Karpas-422 (cell line): ENCODE measurements around the gene RSF1. TPM values are rescaled to one million over a fixed set of nuclear protein-coding genes. Genes with fewer than 3 reads are reported as not detected.

Experiments
- DNase-seq: peaks from one replicate; pipeline ENCODE4 v3.0.0-alpha.2; 2015
- H2AFZ ChIP-seq: fragments of 200-600 bp; sonication (generic); 2 replicates; pipeline ENCODE4 v1.6.1; 2014; ENCODE audit warnings: antibody characterized with exemption, low read length, mixed read lengths
- H3K27ac ChIP-seq: fragments of 200-600 bp; sonication (generic); 2 replicates; pipeline ENCODE4 v1.5.1; 2014; ENCODE audit warnings: mild to moderate bottlenecking, low read length, moderate library complexity
- H3K27me3 ChIP-seq: fragments of 200-600 bp; sonication (generic); 2 replicates; pipeline ENCODE4 v1.6.1; 2014; ENCODE audit warnings: low read length, mixed read lengths
- H3K36me3 ChIP-seq: fragments of 200-600 bp; sonication (generic); 2 replicates; pipeline ENCODE4 v1.6.1; 2014; ENCODE audit warnings: low read length, mixed read lengths; ENCODE audit not compliant: insufficient read depth
- H3K4me1 ChIP-seq: fragments of 200-600 bp; sonication (generic); 2 replicates; pipeline ENCODE4 v1.6.1; 2014; ENCODE audit warnings: mild to moderate bottlenecking, low read length, mixed read lengths
- H3K4me2 ChIP-seq: fragments of 200-600 bp; sonication (generic); 2 replicates; pipeline ENCODE4 v1.6.1; 2014; ENCODE audit warnings: low read length, low read depth, mild to moderate bottlenecking; ENCODE audit not compliant: poor library complexity, severe bottlenecking
- H3K4me3 ChIP-seq: fragments of 200-600 bp; sonication (generic); 2 replicates; pipeline ENCODE4 v1.5.1; 2014; ENCODE audit warnings: mild to moderate bottlenecking, antibody characterized with exemption, low read length, mixed read lengths
- H3K79me2 ChIP-seq: fragments of 200-600 bp; sonication (generic); 2 replicates; pipeline ENCODE4 v1.6.1; 2014; ENCODE audit warnings: mild to moderate bottlenecking, low read length, mixed read lengths
- H3K9ac ChIP-seq: fragments of 200-600 bp; sonication (generic); 2 replicates; pipeline ENCODE4 v1.6.0; 2014; ENCODE audit warnings: low read length
- H3K9me2 ChIP-seq: fragments of 200-600 bp; sonication (generic), shearing (Covaris generic); replicated peaks from 2 replicates; pipeline ENCODE4 v1.6.0; 2014; ENCODE audit warnings: mild to moderate bottlenecking, low read length, moderate library complexity; ENCODE audit not compliant: insufficient read depth
- H3K9me3 ChIP-seq: fragments of 300-700, 200-600 bp; sonication (generic); 2 replicates; pipeline ENCODE4 v1.6.1; 2014; ENCODE audit warnings: low read length, mixed read lengths
- H4K20me1 ChIP-seq: fragments of 200-600 bp; sonication (generic); 2 replicates; pipeline ENCODE4 v1.6.1; 2014; ENCODE audit warnings: mild to moderate bottlenecking, antibody characterized with exemption, low read length, low read depth; ENCODE audit not compliant: insufficient read depth
- total RNA-seq: library from RNA; depleted of rRNA; stranded (reverse); fragments of >200 nt; shearing (Covaris generic); gene quantifications from 2 replicates; pipeline ENCODE4 v1.2.3, GENCODE V29; 2014; ENCODE audit warnings: low replicate concordance

The RSF1 gene
- total RNA-seq, 1 experiment from 2014 or later, result 45.1 TPM

DNA sequence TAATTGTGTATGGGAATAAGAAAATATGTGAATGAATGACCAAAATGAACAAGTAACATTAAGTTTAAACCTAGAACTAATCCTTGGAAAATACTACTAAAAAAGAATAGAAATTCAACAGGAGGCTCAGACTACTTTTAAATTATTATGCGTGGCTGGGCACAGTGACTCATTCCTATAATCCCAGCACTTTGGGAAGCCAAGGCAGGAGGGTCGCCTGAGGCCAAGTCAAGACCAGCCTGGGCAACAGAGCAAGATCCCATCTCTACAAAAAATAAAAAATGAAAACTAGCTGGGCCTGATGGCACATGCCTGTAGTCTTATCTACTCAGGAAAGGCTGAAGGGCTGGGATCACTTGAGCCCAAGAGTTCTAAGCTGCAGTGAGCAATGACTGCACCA, 97.5 kb downstream of the RSF1 start:
- H4K20me1 ChIP-seq, result no peaks in the 10 kb centered on the region
- H2AFZ ChIP-seq, result no peak overlapping the region
- DNase-seq, result no peak
- H3K4me3 ChIP-seq, result no peak overlapping the region
- peaks cover 19% of the 10 kb centered on the region for H3K4me1 ChIP-seq
- no peak overlapping the region for H3K9ac ChIP-seq
- H3K27ac ChIP-seq, result no peak overlapping the region
- no peaks in the 10 kb centered on the region for H3K9me2 ChIP-seq
- no peaks in the 10 kb centered on the region for H3K9me3 ChIP-seq
- H3K36me3 ChIP-seq, result peaks cover 32% of the 10 kb centered on the region; the same call in 1 of the 2 replicates
- peaks cover 83% of the 10 kb centered on the region for H3K79me2 ChIP-seq
- H3K4me2 ChIP-seq, result no peak overlapping the region
- no peaks in the 10 kb centered on the region for H3K27me3 ChIP-seq

DNA sequence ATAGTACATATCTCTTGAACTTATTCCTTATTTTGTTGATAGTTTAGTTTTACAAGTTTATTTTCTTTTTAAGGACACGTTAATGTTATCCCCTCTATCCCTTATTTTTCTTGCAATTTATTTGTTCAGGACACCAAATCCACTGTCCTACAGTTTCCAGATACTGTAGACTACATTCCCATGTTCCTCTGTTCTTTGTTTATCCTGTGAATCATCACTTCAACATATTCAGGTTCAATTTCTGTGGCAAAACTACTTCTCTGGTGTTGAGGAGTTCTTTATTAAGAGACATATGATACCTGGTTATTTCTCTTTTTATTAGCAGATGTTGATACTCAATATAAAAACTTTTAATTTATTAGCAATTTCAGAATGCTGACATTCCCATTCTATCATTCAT, 110.2 kb downstream of the RSF1 start:
- Histone ChIP-seq H3K27ac (no peak overlapping the region), H3K9me2 (no peaks in the 10 kb centered on the region), H3K27me3 (no peaks in the 10 kb centered on the region), H3K4me3 (no peak overlapping the region), H3K4me2 (no peak overlapping the region), H3K79me2 (peaks cover 77% of the 10 kb centered on the region), H3K9me3 (no peaks in the 10 kb centered on the region), H4K20me1 (no peaks in the 10 kb centered on the region), H3K4me1 (peaks cover 26% of the 10 kb centered on the region), H2AFZ (no peak overlapping the region), H3K36me3 (peaks cover 4% of the 10 kb centered on the region; the same call in 1 of the 2 replicates), H3K9ac (no peak overlapping the region)
- no peak for DNase-seq

DNA sequence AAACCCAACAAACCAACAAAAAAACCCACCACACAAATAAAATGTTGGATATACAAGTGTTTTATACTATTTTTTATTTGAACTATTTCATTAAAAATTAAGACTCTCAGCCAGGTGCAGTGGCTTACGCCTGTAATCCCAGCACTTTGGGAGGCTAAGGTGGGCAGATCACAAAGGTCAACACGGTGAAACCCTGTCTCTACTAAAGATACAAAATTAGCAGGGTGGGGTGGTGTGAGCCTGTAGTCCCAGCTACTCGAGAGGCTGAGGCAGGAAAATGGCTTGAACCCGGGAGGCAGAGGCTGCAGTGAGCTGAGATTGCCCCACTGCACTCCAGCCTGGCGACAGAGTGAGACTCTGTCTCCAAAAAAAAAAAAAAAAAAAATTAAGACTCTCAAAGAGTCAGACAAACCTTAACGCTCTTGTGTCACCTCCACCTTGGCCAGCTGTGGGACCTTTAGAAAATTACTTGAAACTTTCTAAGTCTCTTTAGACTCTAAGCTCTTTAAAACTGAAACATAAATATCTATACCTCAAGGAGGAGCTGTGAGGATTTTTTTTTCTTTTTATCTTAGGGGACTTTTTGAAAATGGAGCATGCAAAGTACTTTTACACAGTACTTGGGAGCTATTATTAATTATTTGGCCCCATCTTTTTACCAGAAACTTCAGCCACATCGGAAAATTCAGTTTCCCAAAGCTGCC, 114.5 kb downstream of the RSF1 start:
- Histone ChIP-seq H3K4me3 (no peak overlapping the region), H3K9me3 (no peaks in the 10 kb centered on the region), H3K79me2 (peaks cover 51% of the 10 kb centered on the region), H4K20me1 (no peaks in the 10 kb centered on the region), H3K4me2 (no peak overlapping the region), H3K4me1 (peaks cover 26% of the 10 kb centered on the region), H3K36me3 (peaks cover 19% of the 10 kb centered on the region; the same call in 1 of the 2 replicates), H3K9ac (no peak overlapping the region), H2AFZ (no peak overlapping the region), H3K9me2 (no peaks in the 10 kb centered on the region), H3K27me3 (no peaks in the 10 kb centered on the region), H3K27ac (no peak overlapping the region)
- DNase-seq, result no peak

DNA sequence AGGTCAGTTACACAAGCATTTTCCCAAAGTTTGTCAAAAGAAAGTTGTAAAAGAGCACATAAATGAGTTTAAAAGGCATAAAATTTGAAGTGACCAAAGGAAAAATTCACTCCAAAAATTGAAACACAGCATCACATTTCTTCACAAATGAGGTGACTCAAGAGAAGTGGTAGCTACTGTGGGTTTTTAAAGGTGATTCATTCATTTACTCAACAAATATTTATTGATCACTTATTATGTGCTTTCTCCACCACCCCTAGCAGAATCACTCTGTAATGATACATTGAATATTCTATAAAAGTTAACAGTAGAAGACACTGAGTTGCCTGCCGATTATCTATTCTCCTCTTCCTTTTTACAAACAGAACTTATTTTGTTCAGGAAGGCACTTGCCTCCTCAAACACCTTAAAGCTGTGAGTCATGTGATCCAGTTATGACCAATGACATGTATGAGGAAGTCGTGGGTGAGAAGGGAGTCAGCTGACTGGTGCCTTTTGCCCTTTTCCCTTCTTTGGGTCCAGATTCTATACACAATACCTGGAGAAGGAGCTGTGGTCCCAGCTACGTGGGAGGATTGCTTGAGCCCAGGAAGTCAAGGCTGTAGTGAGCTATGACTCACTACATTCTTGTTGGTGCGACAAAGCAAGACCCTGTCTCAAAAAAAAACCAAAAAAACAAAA, 115.2 kb downstream of the RSF1 start:
- Histone ChIP-seq H3K4me2 (no peak overlapping the region), H3K9me2 (no peaks in the 10 kb centered on the region)
- no peak for DNase-seq

DNA sequence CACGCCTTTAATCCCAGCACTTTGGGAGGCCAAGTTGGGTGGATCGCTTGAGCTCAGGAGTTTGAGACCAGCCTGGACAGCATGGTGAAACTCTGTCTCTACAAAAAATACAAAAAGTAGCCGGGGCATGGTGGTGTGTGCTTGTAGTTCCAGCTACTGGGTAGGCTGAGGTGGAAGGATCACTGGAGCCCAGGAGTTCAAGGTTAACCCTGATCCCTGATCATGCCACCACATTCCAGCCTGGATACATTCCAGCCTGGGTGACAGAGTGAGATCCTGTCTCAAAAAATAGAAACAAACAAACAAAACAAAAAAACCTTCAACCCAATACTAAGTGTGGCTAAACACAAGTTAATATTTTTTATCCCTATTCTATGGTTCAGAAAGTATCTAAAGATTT, 116.5 kb downstream of the RSF1 start:
- H3K36me3 ChIP-seq, result peaks cover 22% of the 10 kb centered on the region; the same call in 1 of the 2 replicates
- H3K4me2 ChIP-seq, result no peak overlapping the region
- no peak overlapping the region for H3K4me3 ChIP-seq
- no peak for DNase-seq
- H3K4me1 ChIP-seq, result peaks cover 10% of the 10 kb centered on the region
- H3K27me3 ChIP-seq, result no peaks in the 10 kb centered on the region
- no peaks in the 10 kb centered on the region for H3K9me2 ChIP-seq
- H3K27ac ChIP-seq, result no peak overlapping the region
- H3K9ac ChIP-seq, result no peak overlapping the region
- H4K20me1 ChIP-seq, result no peaks in the 10 kb centered on the region
- no peak overlapping the region for H2AFZ ChIP-seq
- H3K9me3 ChIP-seq, result no peaks in the 10 kb centered on the region
- peaks cover 32% of the 10 kb centered on the region for H3K79me2 ChIP-seq

More for the DNA sequence above, 115.2 kb downstream of the RSF1 start:
- peaks cover 44% of the 10 kb centered on the region for H3K79me2 ChIP-seq
- H2AFZ ChIP-seq, result no peak overlapping the region
- H3K4me3 ChIP-seq, result no peak overlapping the region
- H4K20me1 ChIP-seq, result no peaks in the 10 kb centered on the region
- H3K9ac ChIP-seq, result no peak overlapping the region
- H3K4me1 ChIP-seq, result peaks cover 23% of the 10 kb centered on the region
- peaks cover 19% of the 10 kb centered on the region; the same call in 1 of the 2 replicates for H3K36me3 ChIP-seq
- no peaks in the 10 kb centered on the region for H3K9me3 ChIP-seq
- H3K27ac ChIP-seq, result no peak overlapping the region
- no peaks in the 10 kb centered on the region for H3K27me3 ChIP-seq

DNA sequence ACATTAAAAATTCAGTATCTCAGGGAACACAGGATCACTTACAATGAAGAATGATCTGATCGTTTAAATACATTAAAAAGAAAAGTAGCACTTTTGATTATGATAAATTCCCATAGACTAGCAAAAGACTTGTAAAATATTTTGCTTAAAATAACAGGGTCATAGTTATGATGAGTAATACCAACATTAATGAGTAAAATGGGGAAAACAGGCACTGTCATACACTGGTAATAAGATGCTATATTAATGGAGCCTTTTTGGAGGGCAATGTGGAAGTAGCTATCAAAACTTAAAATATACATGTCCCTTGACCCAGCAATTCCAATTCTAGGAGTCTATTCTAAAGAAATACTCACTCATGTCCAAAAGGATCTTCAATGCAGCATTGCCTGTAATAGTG, 121.1 kb downstream of the RSF1 start:
- no peak overlapping the region for H3K9ac ChIP-seq
- peaks cover 6% of the 10 kb centered on the region; the same call in 1 of the 2 replicates for H3K79me2 ChIP-seq
- no peak overlapping the region for H3K4me3 ChIP-seq
- H3K4me2 ChIP-seq, result no peak overlapping the region
- no peaks in the 10 kb centered on the region for H4K20me1 ChIP-seq
- no peaks in the 10 kb centered on the region for H3K4me1 ChIP-seq
- H3K9me2 ChIP-seq, result no peaks in the 10 kb centered on the region
- no peak for DNase-seq
- no peaks in the 10 kb centered on the region for H3K9me3 ChIP-seq
- no peaks in the 10 kb centered on the region for H3K27me3 ChIP-seq
- no peak overlapping the region for H3K27ac ChIP-seq
- no peak overlapping the region for H2AFZ ChIP-seq
- peaks cover 42% of the 10 kb centered on the region; the same call in 1 of the 2 replicates for H3K36me3 ChIP-seq

DNA sequence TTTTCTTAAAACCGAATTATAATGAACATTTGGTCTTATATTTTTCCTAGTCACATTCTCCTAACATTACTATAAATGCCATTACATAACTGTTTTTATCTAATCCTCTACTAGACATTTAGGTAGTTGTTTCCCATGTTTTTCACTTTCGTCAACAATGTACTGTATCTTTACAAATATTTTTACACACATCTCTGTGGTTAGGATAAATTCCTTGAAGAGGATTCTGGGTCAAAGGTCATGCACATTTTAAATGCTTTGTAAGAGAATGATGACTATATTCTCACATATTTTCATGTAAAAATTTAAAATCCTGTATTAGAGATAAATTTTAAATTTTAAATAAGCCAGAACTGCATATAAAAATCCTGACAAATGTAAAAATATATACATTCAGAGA, 121.6 kb downstream of the RSF1 start:
- Histone ChIP-seq H3K9me2 (no peaks in the 10 kb centered on the region), H3K79me2 (peaks cover 6% of the 10 kb centered on the region; the same call in 1 of the 2 replicates), H3K4me1 (no peaks in the 10 kb centered on the region), H3K36me3 (peaks cover 42% of the 10 kb centered on the region; the same call in 1 of the 2 replicates), H3K4me2 (no peak overlapping the region), H4K20me1 (no peaks in the 10 kb centered on the region), H2AFZ (no peak overlapping the region), H3K9me3 (no peaks in the 10 kb centered on the region), H3K4me3 (no peak overlapping the region), H3K27ac (no peak overlapping the region), H3K9ac (no peak overlapping the region), H3K27me3 (no peaks in the 10 kb centered on the region)
- no peak for DNase-seq

DNA sequence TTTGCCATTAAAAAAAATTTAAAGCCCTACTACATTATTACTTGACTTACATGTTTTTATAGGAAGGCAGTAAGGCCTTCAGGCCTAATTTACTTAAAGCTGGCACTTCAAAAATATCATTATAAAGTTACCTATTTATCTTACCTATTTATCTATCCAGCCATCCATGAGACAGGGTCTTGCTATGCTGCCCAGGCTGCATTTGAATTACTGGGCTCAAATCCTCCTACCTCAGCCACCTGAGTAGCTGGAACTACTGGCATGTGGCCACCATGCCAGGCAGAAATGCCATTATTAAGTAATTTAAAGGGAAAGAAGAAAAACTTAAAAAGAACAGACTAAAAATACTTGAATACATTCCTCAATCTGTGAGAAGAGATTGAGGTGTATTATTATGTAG, 122.7 kb downstream of the RSF1 start:
- H3K79me2 ChIP-seq, result peaks cover 8% of the 10 kb centered on the region; the same call in 1 of the 2 replicates
- no peak overlapping the region for H3K9ac ChIP-seq
- H3K4me3 ChIP-seq, result no peak overlapping the region
- no peaks in the 10 kb centered on the region for H4K20me1 ChIP-seq
- no peaks in the 10 kb centered on the region for H3K9me3 ChIP-seq
- DNase-seq, result no peak
- no peaks in the 10 kb centered on the region for H3K9me2 ChIP-seq
- H3K27ac ChIP-seq, result no peak overlapping the region
- no peaks in the 10 kb centered on the region for H3K4me1 ChIP-seq
- no peaks in the 10 kb centered on the region for H3K27me3 ChIP-seq
- H3K4me2 ChIP-seq, result no peak overlapping the region
- no peak overlapping the region for H2AFZ ChIP-seq
- peaks cover 41% of the 10 kb centered on the region; the same call in 1 of the 2 replicates for H3K36me3 ChIP-seq
